ENCODE data around the gene LGALS8. TPM values are rescaled to one million over a fixed set of nuclear protein-coding genes. Genes with fewer than 3 reads are reported as not detected.
"Not testable (repeated sequence)": the region's sequence is repeated elsewhere in the genome, so short reads cannot be mapped to it uniquely, and the experiment has no call there.

LGALS8 gene
- total and polyA plus RNA-seq, 2 donors (not counting 1 experiment from before 2014, with no cell fraction given): 38.0 to 67.0 TPM

DNA sequence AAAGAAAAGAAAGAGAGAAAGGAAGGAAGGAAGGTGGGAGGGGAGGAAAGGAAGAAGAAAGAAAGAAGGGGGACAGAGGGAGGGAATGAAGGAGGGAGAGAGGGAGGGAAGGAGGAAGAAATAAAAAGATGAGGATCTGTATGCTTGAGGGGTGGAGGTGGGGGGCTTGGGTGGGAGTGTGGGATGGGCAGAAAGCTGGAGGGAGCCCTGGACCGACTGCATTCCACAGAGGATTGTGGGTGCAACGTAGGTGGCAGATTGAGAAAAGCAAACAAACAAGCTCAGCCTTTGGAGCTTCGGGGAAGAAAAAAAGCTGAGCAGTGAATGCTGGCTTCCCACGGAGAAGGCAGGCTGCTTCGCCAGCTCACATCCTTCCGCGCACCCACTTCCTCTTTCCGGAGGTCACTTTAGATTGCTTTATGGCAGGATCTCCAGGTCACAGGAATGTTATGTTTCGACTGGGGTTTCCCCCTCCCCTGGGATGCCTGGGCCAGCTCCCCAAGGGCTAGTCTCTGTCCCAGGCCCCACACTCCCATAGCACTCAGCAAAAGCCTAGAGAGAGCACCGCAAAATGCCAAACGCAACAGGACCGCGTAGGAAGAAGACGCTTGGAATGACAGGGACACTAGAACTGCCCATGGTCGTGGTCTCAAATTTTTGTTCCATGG lies 20.7 kb upstream of the LGALS8 start:
- peak overlapping the region; percentile 39 for H2AFZ ChIP-seq (ENCODE audit: insufficient read depth, low read depth, low read length, poor library complexity, severe bottlenecking)
- ChIA-PET POLR2A (no interaction called here), CTCF (interaction anchor here (0.8 to 0.9 kb wide), 2 partner anchors 11 to 398 kb away, joined by 3 to 4 read pairs; no protein-coding TSS in a partner anchor)
- Mint-ChIP-seq H3K27ac (no peak overlapping the region), H3K4me1 (peaks cover 12% of the 10 kb centered on the region), H3K4me3 (no peak overlapping the region), H3K27me3 (peaks cover 4% of the 10 kb centered on the region), H3K9me3 (ENCODE audit: insufficient read depth) (no peaks in the 10 kb centered on the region)
- H3K4me3 ChIP-seq (ENCODE audit: control extremely low read depth in 1 of 5, extremely low read depth in 1 of 5, insufficient read depth in 1 of 5, low read depth in 2 of 5, low read length in 4 of 5): no peak overlapping the region
- no peaks in the 10 kb centered on the region for H3K27me3 ChIP-seq (replicated peaks in 1 of 4; ENCODE audit: control extremely low read depth in 1 of 4, control insufficient read depth in 3 of 4, insufficient read depth in 4 of 4, low read length in 3 of 4)
- H3K9me3 ChIP-seq (ENCODE audit: control extremely low read depth in 1 of 3, control insufficient read depth in 2 of 3, insufficient read depth in 1 of 3, low read length in 2 of 3): no peaks in the 10 kb centered on the region
- H3K36me3 ChIP-seq (replicated peaks in 1 of 2; ENCODE audit: control extremely low read depth in 1 of 2, control insufficient read depth in 1 of 2, extremely low read depth in 1 of 2, insufficient read depth in 2 of 2, low read length in 1 of 2): no peaks in the 10 kb centered on the region
- H3K79me2 ChIP-seq (ENCODE audit: control insufficient read depth, insufficient read depth, low read length): no peaks in the 10 kb centered on the region
- DNase-seq (peak; percentile 21), ATAC-seq (ENCODE audit: low read depth) (no peak)
- 40% methylated on average over 12 of the region's 15 CpGs for WGBS (ENCODE audit: insufficient coverage)
- no peaks in the 10 kb centered on the region for H4K20me1 ChIP-seq (ENCODE audit: control insufficient read depth, insufficient read depth, low read length, poor library complexity, severe bottlenecking)
- H3K27ac ChIP-seq (ENCODE audit: low read length in 2 of 2): no peak overlapping the region
- H3K4me2 ChIP-seq (replicated peaks; ENCODE audit: low read depth, low read length, poor library complexity, severe bottlenecking): peak overlapping the region; percentile 47
- peaks cover 9 to 12% of the 10 kb centered on the region in 2 donors for H3K4me1 ChIP-seq (ENCODE audit: control insufficient read depth in 2 of 2, insufficient read depth in 2 of 2, low read length in 2 of 2)
- no peak for TF ChIP-seq EZH2 (IDR thresholded peaks at IDR 0.05; ENCODE audit: borderline replicate concordance, insufficient read depth, low read depth, low read length, poor library complexity, severe bottlenecking)
- TF ChIP-seq, protein P1, sequence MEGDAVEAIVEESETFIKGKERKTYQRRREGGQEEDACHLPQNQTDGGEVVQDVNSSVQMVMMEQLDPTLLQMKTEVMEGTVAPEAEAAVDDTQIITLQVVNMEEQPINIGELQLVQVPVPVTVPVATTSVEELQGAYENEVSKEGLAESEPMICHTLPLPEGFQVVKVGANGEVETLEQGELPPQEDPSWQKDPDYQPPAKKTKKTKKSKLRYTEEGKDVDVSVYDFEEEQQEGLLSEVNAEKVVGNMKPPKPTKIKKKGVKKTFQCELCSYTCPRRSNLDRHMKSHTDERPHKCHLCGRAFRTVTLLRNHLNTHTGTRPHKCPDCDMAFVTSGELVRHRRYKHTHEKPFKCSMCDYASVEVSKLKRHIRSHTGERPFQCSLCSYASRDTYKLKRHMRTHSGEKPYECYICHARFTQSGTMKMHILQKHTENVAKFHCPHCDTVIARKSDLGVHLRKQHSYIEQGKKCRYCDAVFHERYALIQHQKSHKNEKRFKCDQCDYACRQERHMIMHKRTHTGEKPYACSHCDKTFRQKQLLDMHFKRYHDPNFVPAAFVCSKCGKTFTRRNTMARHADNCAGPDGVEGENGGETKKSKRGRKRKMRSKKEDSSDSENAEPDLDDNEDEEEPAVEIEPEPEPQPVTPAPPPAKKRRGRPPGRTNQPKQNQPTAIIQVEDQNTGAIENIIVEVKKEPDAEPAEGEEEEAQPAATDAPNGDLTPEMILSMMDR (IDR thresholded peaks at IDR 0.05): peak; percentile 8
- no peak overlapping the region for H3K9ac ChIP-seq (ENCODE audit: low read length)
- intact Hi-C loops (cut with micrococcal nuclease): no loop called here

DNA sequence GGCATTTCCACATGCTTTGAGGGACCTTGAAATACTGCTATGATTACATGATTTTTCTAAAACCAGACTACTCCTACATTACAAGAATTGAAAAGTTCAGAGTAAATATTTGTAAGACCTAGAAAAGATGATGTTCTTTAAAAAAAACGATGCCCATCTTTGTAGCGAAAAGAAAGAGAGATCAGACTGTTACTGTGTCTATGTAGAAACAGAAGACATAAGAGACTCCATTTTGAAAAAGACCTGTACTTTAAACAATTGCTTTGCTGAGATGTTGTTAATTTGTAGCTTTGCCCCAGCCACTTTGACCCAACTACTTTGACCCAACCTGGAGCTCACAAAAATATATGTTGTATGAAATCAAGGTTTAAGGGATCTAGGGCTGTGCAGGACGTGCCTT lies 19.4 kb upstream of the LGALS8 start:
- H3K4me3 Mint-ChIP-seq; H3K36me3 ChIP-seq (replicated peaks in 1 of 2; ENCODE audit: control extremely low read depth in 1 of 2, control insufficient read depth in 1 of 2, extremely low read depth in 1 of 2, insufficient read depth in 2 of 2, low read length in 1 of 2); DNase-seq; H3K9me3 ChIP-seq (ENCODE audit: control extremely low read depth in 1 of 3, control insufficient read depth in 2 of 3, insufficient read depth in 1 of 3, low read length in 2 of 3); H3K79me2 ChIP-seq (ENCODE audit: control insufficient read depth, insufficient read depth, low read length); H3K9me3 Mint-ChIP-seq (ENCODE audit: insufficient read depth); H2AFZ ChIP-seq (ENCODE audit: insufficient read depth, low read depth, low read length, poor library complexity, severe bottlenecking); POLR2A ChIA-PET; intact Hi-C loops (cut with micrococcal nuclease); H3K27me3 ChIP-seq (replicated peaks in 1 of 4; ENCODE audit: control extremely low read depth in 1 of 4, control insufficient read depth in 3 of 4, insufficient read depth in 4 of 4, low read length in 3 of 4); H3K27me3 Mint-ChIP-seq; ATAC-seq (ENCODE audit: low read depth); H3K4me2 ChIP-seq (replicated peaks; ENCODE audit: low read depth, low read length, poor library complexity, severe bottlenecking); H3K9ac ChIP-seq (ENCODE audit: low read length); H3K27ac ChIP-seq (ENCODE audit: low read length in 2 of 2); H3K4me3 ChIP-seq (ENCODE audit: control extremely low read depth in 1 of 5, extremely low read depth in 1 of 5, insufficient read depth in 1 of 5, low read depth in 2 of 5, low read length in 4 of 5); H4K20me1 ChIP-seq (ENCODE audit: control insufficient read depth, insufficient read depth, low read length, poor library complexity, severe bottlenecking); H3K27ac Mint-ChIP-seq: not testable (repeated sequence)
- H3K4me1 Mint-ChIP-seq: peaks cover 21% of the 10 kb centered on the region
- CTCF ChIA-PET: interaction anchor here (0.9 kb wide), 1 partner anchor 399 kb away, joined by 3 read pairs; no protein-coding TSS in a partner anchor
- H3K4me1 ChIP-seq (ENCODE audit: control insufficient read depth in 2 of 2, insufficient read depth in 2 of 2, low read length in 2 of 2): peaks cover 9 to 12% of the 10 kb centered on the region in 2 donors
- no CpG with 5 or more reads among the region's 3 CpGs for WGBS (ENCODE audit: insufficient coverage)
